Left colon (tissue), 2 donors: Measurements from ENCODE around the gene SLX9. TPM values are rescaled to one million over a fixed set of nuclear protein-coding genes. Genes with fewer than 3 reads are reported as not detected.
"Not testable (repeated sequence)": the region's sequence is repeated elsewhere in the genome, so short reads cannot be mapped to it uniquely, and the experiment has no call there.

ENCODE experiments used
- ATAC-seq: fragments of 200-7000 bp; cut with Tn5 transposase; one replicate; pipeline ENCODE4 v1.9.1; 2020; ENCODE audit warnings: mild to moderate bottlenecking, moderate library complexity
- DNase-seq, 2 donors: peaks; one replicate each; pipeline ENCODE4 v3.0.0-alpha.2; 2020
- intact Hi-C, 2 donors: fragments of 100-400 bp; cut with DNase I in 1 of 2; cut with micrococcal nuclease in 1 of 2; formaldehyde crosslinking; loops; one replicate each; pipeline versions ENCODE4 v1.11.2 to v1.14.0; 2022; cut with DNase I, micrococcal nuclease
- total RNA-seq, 2 donors: library from RNA; stranded (reverse); fragmentation: NEBNext Ultra II Directional; extraction: Animal tissue kit (Norgen Biotek cat#: 25700); gene quantifications; one replicate each; pipeline ENCODE4 v1.2.1, GENCODE V29; 2021
- donor health status: DM: no; HTN: no; CAD: no.
- donor health status: DM: yes; HTN: yes; CAD: no.

SLX9 gene
- total RNA-seq, 2 donors from 2014 or later, result 22.3 to 30.5 TPM

GRCh38 chr21:44926331-44927101 lies 13.3 kb upstream of the SLX9 start:
- intact Hi-C loops, result no loop called here

GRCh38 chr21:44927259-44927586 lies 12.6 kb upstream of the SLX9 start:
- ATAC-seq, result no peak
- no peak for DNase-seq
- intact Hi-C loops, result no loop called here

More at GRCh38 chr21:44926331-44927101, 13.3 kb upstream of the SLX9 start:
- DNase-seq (no peak), ATAC-seq (no peak)

- intact Hi-C loops, result no loop called here
- peak in 1 of 2 donors; percentile 57 for DNase-seq
Observed at GRCh38 chr21:44927587-44928461, 12.0 kb upstream of the SLX9 start.

GRCh38 chr21:44928500-44929241 lies 11.2 kb upstream of the SLX9 start:
- not testable (repeated sequence) for ATAC-seq

More at GRCh38 chr21:44927587-44928461, 12.0 kb upstream of the SLX9 start:
- ATAC-seq, result peak; percentile 29

GRCh38 chr21:44929242-44929798 lies 10.5 kb upstream of the SLX9 start:
- intact Hi-C loops, result no loop called here
- ATAC-seq, result no peak
- DNase-seq, result no peak

More at GRCh38 chr21:44928500-44929241, 11.2 kb upstream of the SLX9 start:
- DNase-seq, intact Hi-C loops: not testable (repeated sequence)

- intact Hi-C loops, result loop anchor here in 1 of 2 donors (5.0 to 10.0 kb wide), 2 partner anchors 38 to 125 kb away; partner anchors contain the start of gene UBE2G2
- no peak for DNase-seq
- ATAC-seq, result no peak
Observed at GRCh38 chr21:44929799-44930542, 9.9 kb upstream of the SLX9 start.

- intact Hi-C loops, result loop anchor here in 1 of 2 donors (5.0 to 10.0 kb wide), 2 partner anchors 38 to 126 kb away; partner anchors contain the start of gene UBE2G2
- ATAC-seq (no peak), DNase-seq (peak in 1 of 2 donors; percentile 79)
Observed at GRCh38 chr21:44930543-44930981, 9.3 kb upstream of the SLX9 start.

GRCh38 chr21:44931137-44931500 lies 8.7 kb upstream of the SLX9 start:
- DNase-seq (no peak), ATAC-seq (no peak)
- intact Hi-C loops, result loop anchor here in 1 of 2 donors (5.0 to 10.0 kb wide), 2 partner anchors 39 to 126 kb away; partner anchors contain the start of gene UBE2G2

- intact Hi-C loops, result loop anchor here in 1 of 2 donors (5.0 to 10.0 kb wide), 2 partner anchors 39 to 127 kb away; partner anchors contain the start of gene UBE2G2
- DNase-seq (no peak), ATAC-seq (peak; percentile 24)
Observed at GRCh38 chr21:44931501-44932407, 8.1 kb upstream of the SLX9 start.

- ATAC-seq, result peak; percentile 66
- intact Hi-C loops, result loop anchor here in 1 of 2 donors (5.0 to 10.0 kb wide), 2 partner anchors 40 to 128 kb away; partner anchors contain the start of gene UBE2G2
- peak in 1 of 2 donors; percentile 72 for DNase-seq
Observed at GRCh38 chr21:44932408-44933181, 7.2 kb upstream of the SLX9 start.

GRCh38 chr21:44933199-44933917 lies 6.5 kb upstream of the SLX9 start:
- ATAC-seq, result no peak
- intact Hi-C loops, result loop anchor here in 1 of 2 donors (5.0 to 10.0 kb wide), 2 partner anchors 41 to 129 kb away; partner anchors contain the start of gene UBE2G2
- DNase-seq, result no peak

- DNase-seq, result no peak
- intact Hi-C loops, result loop anchor here in 1 of 2 donors (5.0 to 10.0 kb wide), 2 partner anchors 42 to 129 kb away; partner anchors contain the start of gene UBE2G2
- no peak for ATAC-seq
Observed at GRCh38 chr21:44933918-44934260, 5.9 kb upstream of the SLX9 start.

GRCh38 chr21:44934276-44934675 lies 5.6 kb upstream of the SLX9 start:
- DNase-seq (no peak), ATAC-seq (no peak)
- intact Hi-C loops, result loop anchor here in 1 of 2 donors (5.0 to 10.0 kb wide), 2 partner anchors 42 to 129 kb away; partner anchors contain the start of gene UBE2G2

GRCh38 chr21:44934797-44935532 lies 4.9 kb upstream of the SLX9 start:
- no peak for DNase-seq
- intact Hi-C loops, result loop anchor here in 1 of 2 donors (5.0 to 10.0 kb wide), 2 partner anchors 43 to 130 kb away; partner anchors contain the start of gene UBE2G2
- no peak for ATAC-seq
